NB4 (cell line): ENCODE results near the gene DENND1A.

ENCODE experiments used
- DNase-seq: peaks from one replicate; pipeline ENCODE4 v3.0.0; 2010; ENCODE audit warnings: low read depth
- H3K4me3 ChIP-seq: one replicate; pipeline ENCODE4 v1.5.1; 2011; ENCODE audit warnings: mild to moderate bottlenecking, low read depth, low read length, moderate library complexity
- CTCF ChIP-seq: IDR thresholded peaks from one replicate; pipeline ENCODE4 v1.5.1; 2012; ENCODE audit warnings: low read depth, low read length
- MAX ChIP-seq: IDR thresholded peaks from 2 replicates; pipeline ENCODE4 v1.6.1; 2011; ENCODE audit warnings: low read depth, low read length
- MYC ChIP-seq: IDR thresholded peaks from 2 replicates; pipeline ENCODE4 v1.6.1; 2011; ENCODE audit warnings: low read depth, low read length
- POLR2A ChIP-seq: IDR thresholded peaks from 2 replicates; pipeline ENCODE4 v1.6.1; 2011; ENCODE audit warnings: mild to moderate bottlenecking; ENCODE audit not compliant: insufficient read length; ENCODE audit errors: extremely low read depth

DENND1A gene

GRCh38 chr9:123425261-123425821 is 504.6 kb downstream of the DENND1A start:
- TF ChIP-seq MYC (no peak), CTCF (no peak), MAX (no peak), POLR2A (no peak)
- no peak overlapping the region for H3K4me3 ChIP-seq

GRCh38 chr9:123424552-123425225 is 505.2 kb downstream of the DENND1A start:
- no peak for TF ChIP-seq POLR2A
- TF ChIP-seq MAX = no peak
- no peak for TF ChIP-seq MYC
- TF ChIP-seq CTCF = no peak
- H3K4me3 ChIP-seq = no peak overlapping the region
- DNase-seq = no peak

More at GRCh38 chr9:123425261-123425821, 504.6 kb downstream of the DENND1A start:
- no peak for DNase-seq

- no peak overlapping the region for H3K4me3 ChIP-seq
- DNase-seq = no peak
- no peak for TF ChIP-seq CTCF
- no peak for TF ChIP-seq MAX
- no peak for TF ChIP-seq MYC
- TF ChIP-seq POLR2A = no peak
Measured at GRCh38 chr9:123424131-123424530, 505.8 kb downstream of the DENND1A start.

- DNase-seq = no peak
- H3K4me3 ChIP-seq = no peak overlapping the region
- TF ChIP-seq POLR2A (no peak), MAX (no peak), CTCF (no peak), MYC (no peak)
Measured at GRCh38 chr9:123423311-123423640, 506.6 kb downstream of the DENND1A start.

- DNase-seq = no peak
- TF ChIP-seq MAX (no peak), MYC (no peak), POLR2A (no peak), CTCF (no peak)
Measured at GRCh38 chr9:123422635-123423310, 507.2 kb downstream of the DENND1A start.

More at GRCh38 chr9:123422635-123423310, 507.2 kb downstream of the DENND1A start:
- H3K4me3 ChIP-seq = no peak overlapping the region
